B cell (primary cell): ENCODE measurements around the gene TBCC. TPM values are rescaled to one million over a fixed set of nuclear protein-coding genes. Genes with fewer than 3 reads are reported as not detected.

ENCODE experiments used
- ATAC-seq: fragments of 200-7000 bp; cut with Tn5 transposase; one replicate; pipeline ENCODE4 v1.10.0; 2021; ENCODE audit warnings: low read depth, mild to moderate bottlenecking, moderate number of reproducible peaks, moderate library complexity
- CTCF ChIA-PET: fragments of 350-600 bp; sonication (Branson Sonifier 250); formaldehyde crosslinking; loops from one replicate; lab custom pipeline; 2021; ENCODE audit warnings: antibody characterized with exemption, inconsistent platforms; lab: Charles Lee
- POLR2A ChIA-PET: fragments of 350-600 bp; sonication (Branson Sonifier 250); formaldehyde crosslinking; loops from one replicate; lab custom pipeline; 2021; ENCODE audit warnings: antibody characterized with exemption; lab: Charles Lee
- DNase-seq: peaks from one replicate; pipeline ENCODE4 v3.0.0; 2013
- H2AFZ ChIP-seq: 2 replicates; pipeline ENCODE4 v1.6.1; 2012; ENCODE audit warnings: mild to moderate bottlenecking, low read depth, low read length; ENCODE audit not compliant: insufficient read depth, poor library complexity, severe bottlenecking
- H3K27ac ChIP-seq, 2 donors: 1 replicate in 1 of 2; 2 replicates in 1 of 2; pipeline ENCODE4 v1.5.1; 2012 to 2013; ENCODE audit warnings: low read length in 2 of 2, mild to moderate bottlenecking in 2 of 2, moderate library complexity in 1 of 2
- H3K27me3 ChIP-seq, 4 experiments: fragments of 200-600 bp in 1 of 4; sonication (generic) in 1 of 4; replicated peaks in 1 of 4; 1 replicate in 2 of 4; 2 replicates in 2 of 4; pipeline versions ENCODE4 v1.6.1 to v1.7.0; 2013 to 2016; ENCODE audit warnings: low read length in 3 of 4, mild to moderate bottlenecking in 2 of 4, mixed read lengths in 1 of 4, moderate library complexity in 1 of 4; ENCODE audit not compliant: insufficient read depth in 4 of 4, control insufficient read depth in 3 of 4; ENCODE audit errors: control extremely low read depth in 1 of 4
- H3K36me3 ChIP-seq, 2 experiments: replicated peaks in 1 of 2; 1 replicate in 1 of 2; 2 replicates in 1 of 2; pipeline versions ENCODE4 v1.6.1 to v1.7.1; 2013; ENCODE audit warnings: low read length in 1 of 2; ENCODE audit not compliant: insufficient read depth in 2 of 2, control insufficient read depth in 1 of 2; ENCODE audit errors: control extremely low read depth in 1 of 2, extremely low read depth in 1 of 2
- H3K4me1 ChIP-seq, 2 donors: fragments of 200-600 bp in 1 of 2; sonication (generic) in 1 of 2; 1 replicate in 1 of 2; 2 replicates in 1 of 2; pipeline versions ENCODE4 v1.5.1 to v1.6.1; 2013 to 2017; ENCODE audit warnings: low read length in 2 of 2; ENCODE audit not compliant: control insufficient read depth in 2 of 2, insufficient read depth in 2 of 2
- H3K4me2 ChIP-seq: replicated peaks from 2 replicates; pipeline ENCODE3; 2012; ENCODE audit warnings: mild to moderate bottlenecking, low read depth, low read length; ENCODE audit not compliant: poor library complexity, severe bottlenecking
- H3K4me3 ChIP-seq, 5 experiments: fragments of 200-600 bp in 1 of 5; sonication (generic) in 1 of 5; 1 replicate in 3 of 5; 2 replicates in 2 of 5; pipeline versions ENCODE4 v1.5.1 to v1.7.0; 2011 to 2016; ENCODE audit warnings: low read length in 4 of 5, mild to moderate bottlenecking in 4 of 5, low read depth in 2 of 5, control low read depth in 1 of 5, moderate library complexity in 1 of 5; ENCODE audit not compliant: insufficient read depth in 1 of 5; ENCODE audit errors: control extremely low read depth in 1 of 5, extremely low read depth in 1 of 5
- H3K79me2 ChIP-seq: fragments of 200-600 bp; sonication (generic); one replicate; pipeline ENCODE4 v1.6.0; 2016; ENCODE audit warnings: low read length; ENCODE audit not compliant: control insufficient read depth, insufficient read depth
- H3K9ac ChIP-seq: fragments of 200-600 bp; sonication (generic); 2 replicates; pipeline ENCODE4 v1.6.1; 2017; ENCODE audit warnings: mild to moderate bottlenecking, low read length, moderate library complexity
- H3K9me3 ChIP-seq, 3 donors: one replicate each; pipeline versions ENCODE4 v1.6.1 to v1.7.1; 2013; ENCODE audit warnings: low read length in 2 of 3; ENCODE audit not compliant: control insufficient read depth in 2 of 3, insufficient read depth in 1 of 3; ENCODE audit errors: control extremely low read depth in 1 of 3
- H4K20me1 ChIP-seq: 2 replicates; pipeline ENCODE4 v1.6.0; 2012; ENCODE audit warnings: mild to moderate bottlenecking, low read length; ENCODE audit not compliant: insufficient read depth, control insufficient read depth, poor library complexity, severe bottlenecking
- H3K27ac Mint-ChIP-seq: one replicate; pipeline ENCODE4 v1.8.0; 2021; ENCODE audit warnings: mixed read lengths
- H3K27me3 Mint-ChIP-seq: one replicate; pipeline ENCODE4 v1.8.0; 2021; ENCODE audit warnings: mixed read lengths
- H3K4me1 Mint-ChIP-seq: one replicate; pipeline ENCODE4 v1.8.0; 2021; ENCODE audit warnings: mixed read lengths
- H3K4me3 Mint-ChIP-seq: one replicate; pipeline ENCODE4 v1.8.0; 2021; ENCODE audit warnings: mixed read lengths
- H3K9me3 Mint-ChIP-seq: one replicate; pipeline ENCODE4 v1.8.0; 2022; ENCODE audit warnings: mixed read lengths; ENCODE audit not compliant: insufficient read depth
- CTCF ChIP-seq: fragments of 200-600 bp; IDR thresholded peaks from one replicate; pipeline ENCODE4 v1.8.0; 2022; ENCODE audit warnings: antibody characterized with exemption, mild to moderate bottlenecking
- EZH2 ChIP-seq: IDR thresholded peaks from 2 replicates; pipeline ENCODE4 v1.6.1; 2012; ENCODE audit warnings: borderline replicate concordance, low read depth, mild to moderate bottlenecking, moderate library complexity, low read length; ENCODE audit not compliant: insufficient read depth, poor library complexity, severe bottlenecking
- WGBS: methylation state at CpG from one replicate; pipeline ENCODE4 v1.1.5; 2013; ENCODE audit warnings: missing lambda C conversion rate; ENCODE audit not compliant: insufficient coverage; 5-methylcytosine and 5-hydroxymethylcytosine counted together
- intact Hi-C: fragments of 100-400 bp; cut with micrococcal nuclease; formaldehyde crosslinking; loops from one replicate; pipeline ENCODE4 v1.10.0; 2022
- polyA plus RNA-seq: library from polyadenylated mRNA; depleted of rRNA; stranded (reverse); fragments of >200 nt; gene quantifications from 2 replicates; pipeline ENCODE4 v1.2.3, GENCODE V29; 2012
- total RNA-seq, 2 donors: library from RNA; stranded (reverse); fragments of 120-200 nt in 1 of 2; gene quantifications; 1 replicate in 1 of 2; 2 replicates in 1 of 2; pipeline versions ENCODE4 v1.2.3 to v1.2.4, GENCODE V29; 2013 to 2022

TBCC gene
- total and polyA plus RNA-seq, 2 donors (not counting 1 experiment from before 2014, with no cell fraction given), result 35.7 to 55.7 TPM

GRCh38 chr6:42697268-42697655, 48.6 kb downstream of the TBCC start:
- no peaks in the 10 kb centered on the region for H3K9me3 ChIP-seq
- POLR2A ChIA-PET, result no interaction called here
- no peak overlapping the region for H3K4me2 ChIP-seq
- TF ChIP-seq EZH2 (no peak), CTCF (no peak)
- Mint-ChIP-seq H3K27ac (no peak overlapping the region), H3K9me3 (no peaks in the 10 kb centered on the region), H3K27me3 (no peaks in the 10 kb centered on the region), H3K4me3 (no peak overlapping the region), H3K4me1 (peaks cover 10% of the 10 kb centered on the region)
- no peak overlapping the region for H2AFZ ChIP-seq
- peaks cover 4 to 17% of the 10 kb centered on the region in 2 experiments for H3K36me3 ChIP-seq
- 90% methylated on average over 1 of the region's 5 CpGs for WGBS
- no peak overlapping the region for H3K4me3 ChIP-seq
- no peak for ATAC-seq
- H3K79me2 ChIP-seq, result no peaks in the 10 kb centered on the region
- H3K4me1 ChIP-seq, result peaks cover 6 to 8% of the 10 kb centered on the region in 2 donors
- H3K27ac ChIP-seq, result no peak overlapping the region
- DNase-seq, result no peak
- H3K9ac ChIP-seq, result no peak overlapping the region
- CTCF ChIA-PET, result interaction anchor here (1.5 kb wide), 1 partner anchor 29 kb away, joined by 4 read pairs; no protein-coding TSS in a partner anchor
- intact Hi-C loops, result no loop called here
- no peaks in the 10 kb centered on the region for H3K27me3 ChIP-seq
- H4K20me1 ChIP-seq, result no peaks in the 10 kb centered on the region

- Histone ChIP-seq H3K9ac (no peak overlapping the region), H3K27me3 (no peaks in the 10 kb centered on the region), H3K36me3 (peaks cover 4 to 23% of the 10 kb centered on the region in 2 experiments), H3K4me3 (no peak overlapping the region), H3K27ac (no peak overlapping the region), H3K4me2 (no peak overlapping the region), H4K20me1 (no peaks in the 10 kb centered on the region), H3K79me2 (no peaks in the 10 kb centered on the region), H2AFZ (no peak overlapping the region), H3K4me1 (peaks cover 6 to 8% of the 10 kb centered on the region in 2 donors), H3K9me3 (no peaks in the 10 kb centered on the region)
- H3K4me1 Mint-ChIP-seq, result peaks cover 10% of the 10 kb centered on the region
- H3K27me3 Mint-ChIP-seq, result no peaks in the 10 kb centered on the region
- DNase-seq (no peak), ATAC-seq (no peak)
- ChIA-PET POLR2A (no interaction called here), CTCF (interaction anchor here (1.5 kb wide), 1 partner anchor 30 kb away, joined by 4 read pairs; no protein-coding TSS in a partner anchor)
- intact Hi-C loops, result no loop called here
- no peak overlapping the region for H3K27ac Mint-ChIP-seq
- H3K4me3 Mint-ChIP-seq, result no peak overlapping the region
- WGBS, result 81% methylated on average over 6 of the region's 7 CpGs
- no peaks in the 10 kb centered on the region for H3K9me3 Mint-ChIP-seq
- no peak for TF ChIP-seq CTCF
- no peak for TF ChIP-seq EZH2
These were observed 49.2 kb downstream of the TBCC start for GRCh38 chr6:42696526-42697267.
